Measurements from ENCODE around the gene IGF2. TPM values are rescaled to one million over a fixed set of nuclear protein-coding genes. Genes with fewer than 3 reads are reported as not detected.

The IGF2 gene
- total and polyA plus RNA-seq, 2 donors, result 86.5 to 362 TPM

- no peaks in the 10 kb centered on the region for H3K36me3 ChIP-seq (ENCODE audit: insufficient read depth)
- H3K4me3 ChIP-seq (ENCODE audit: low read depth, low read length), result no peak overlapping the region
- H3K27ac ChIP-seq (ENCODE audit: low read depth), result no peak overlapping the region
- H3K4me1 ChIP-seq (ENCODE audit: insufficient read depth), result no peaks in the 10 kb centered on the region
- 94% methylated on average over 14 of the region's 14 CpGs for WGBS
- DNase-seq (ENCODE audit: extremely low spot score), result no peak
These were observed 37.3 kb upstream of the IGF2 start for GRCh38 chr11:2176389-2176900.

GRCh38 chr11:2175659-2176058, 36.5 kb upstream of the IGF2 start:
- no peaks in the 10 kb centered on the region for H3K4me1 ChIP-seq (ENCODE audit: insufficient read depth)
- H3K36me3 ChIP-seq (ENCODE audit: insufficient read depth), result no peaks in the 10 kb centered on the region
- H3K27ac ChIP-seq (ENCODE audit: low read depth), result no peak overlapping the region
- DNase-seq (ENCODE audit: extremely low spot score), result no peak
- H3K4me3 ChIP-seq (ENCODE audit: low read depth, low read length), result no peak overlapping the region
- 58% methylated on average over 13 of the region's 13 CpGs for WGBS

- no peaks in the 10 kb centered on the region for H3K4me1 ChIP-seq (ENCODE audit: insufficient read depth)
- 91% methylated on average over 11 of the region's 11 CpGs for WGBS
- no peak for DNase-seq (ENCODE audit: extremely low spot score)
- no peak overlapping the region for H3K4me3 ChIP-seq (ENCODE audit: low read depth, low read length)
- H3K36me3 ChIP-seq (ENCODE audit: insufficient read depth), result no peaks in the 10 kb centered on the region
- no peak overlapping the region for H3K27ac ChIP-seq (ENCODE audit: low read depth)
These were observed 35.2 kb upstream of the IGF2 start for GRCh38 chr11:2174361-2174760.

- no peak overlapping the region for H3K4me3 ChIP-seq (ENCODE audit: low read depth, low read length)
- no peaks in the 10 kb centered on the region for H3K4me1 ChIP-seq (ENCODE audit: insufficient read depth)
- DNase-seq (ENCODE audit: extremely low spot score), result no peak
- H3K27ac ChIP-seq (ENCODE audit: low read depth), result no peak overlapping the region
- H3K36me3 ChIP-seq (ENCODE audit: insufficient read depth), result no peaks in the 10 kb centered on the region
- 78% methylated on average over 11 of the region's 11 CpGs for WGBS
These were observed 34.6 kb upstream of the IGF2 start for GRCh38 chr11:2173761-2174160.

GRCh38 chr11:2173150-2173693, 34.0 kb upstream of the IGF2 start:
- Histone ChIP-seq H3K4me3 (ENCODE audit: low read depth, low read length) (no peak overlapping the region), H3K4me1 (ENCODE audit: insufficient read depth) (no peaks in the 10 kb centered on the region), H3K36me3 (ENCODE audit: insufficient read depth) (no peaks in the 10 kb centered on the region), H3K27ac (ENCODE audit: low read depth) (no peak overlapping the region)
- no peak for DNase-seq (ENCODE audit: extremely low spot score)
- 88% methylated on average over 16 of the region's 16 CpGs for WGBS

- Histone ChIP-seq H3K36me3 (ENCODE audit: insufficient read depth) (no peaks in the 10 kb centered on the region), H3K4me3 (ENCODE audit: low read depth, low read length) (no peak overlapping the region), H3K4me1 (ENCODE audit: insufficient read depth) (no peaks in the 10 kb centered on the region), H3K27ac (ENCODE audit: low read depth) (no peak overlapping the region)
- WGBS, result 90% methylated on average over 12 of the region's 12 CpGs
- DNase-seq (ENCODE audit: extremely low spot score), result no peak
These were observed 33.5 kb upstream of the IGF2 start for GRCh38 chr11:2172676-2173075.

- Histone ChIP-seq H3K4me3 (ENCODE audit: low read depth, low read length) (no peak within 1 kb of the TSS), H3K27ac (ENCODE audit: low read depth) (no peak within 1 kb of the TSS), H3K4me1 (ENCODE audit: insufficient read depth) (no peaks in the 10 kb centered on the region), H3K36me3 (ENCODE audit: insufficient read depth) (no peaks in the 10 kb centered on the region)
- 58% methylated on average over 17 of the region's 17 CpGs for WGBS
- no peak for DNase-seq (ENCODE audit: extremely low spot score)
These were observed 32.4 kb upstream of the IGF2 start, which contains the start of gene TH for GRCh38 chr11:2171591-2172003. TH (minus strand) TSS chr11:2171815; CDS start chr11:2171786, 29 bp downstream.

GRCh38 chr11:2169626-2170570, 30.7 kb upstream of the IGF2 start:
- Histone ChIP-seq H3K36me3 (ENCODE audit: insufficient read depth) (no peaks in the 10 kb centered on the region), H3K27ac (ENCODE audit: low read depth) (no peak overlapping the region), H3K4me3 (ENCODE audit: low read depth, low read length) (no peak overlapping the region), H3K4me1 (ENCODE audit: insufficient read depth) (no peaks in the 10 kb centered on the region)
- DNase-seq (ENCODE audit: extremely low spot score), result no peak
- 83% methylated on average over 45 of the region's 45 CpGs for WGBS

- Histone ChIP-seq H3K4me1 (ENCODE audit: insufficient read depth) (no peaks in the 10 kb centered on the region), H3K27ac (ENCODE audit: low read depth) (no peak overlapping the region), H3K36me3 (ENCODE audit: insufficient read depth) (no peaks in the 10 kb centered on the region), H3K4me3 (ENCODE audit: low read depth, low read length) (no peak overlapping the region)
- no peak for DNase-seq (ENCODE audit: extremely low spot score)
- 65% methylated on average over 10 of the region's 10 CpGs for WGBS
These were observed 29.8 kb upstream of the IGF2 start for GRCh38 chr11:2169005-2169378.

- WGBS, result 87% methylated on average over 33 of the region's 33 CpGs
- no peak for DNase-seq (ENCODE audit: extremely low spot score)
- H3K4me1 ChIP-seq (ENCODE audit: insufficient read depth), result no peaks in the 10 kb centered on the region
- no peak overlapping the region for H3K27ac ChIP-seq (ENCODE audit: low read depth)
- no peak overlapping the region for H3K4me3 ChIP-seq (ENCODE audit: low read depth, low read length)
- H3K36me3 ChIP-seq (ENCODE audit: insufficient read depth), result no peaks in the 10 kb centered on the region
These were observed 29.3 kb upstream of the IGF2 start for GRCh38 chr11:2168286-2169004.

- 82% methylated on average over 31 of the region's 31 CpGs for WGBS
- Histone ChIP-seq H3K36me3 (ENCODE audit: insufficient read depth) (no peaks in the 10 kb centered on the region), H3K27ac (ENCODE audit: low read depth) (no peak overlapping the region), H3K4me1 (ENCODE audit: insufficient read depth) (no peaks in the 10 kb centered on the region), H3K4me3 (ENCODE audit: low read depth, low read length) (no peak overlapping the region)
- DNase-seq (ENCODE audit: extremely low spot score), result no peak
These were observed 28.2 kb upstream of the IGF2 start for GRCh38 chr11:2167141-2168045.

- Histone ChIP-seq H3K4me3 (ENCODE audit: low read depth, low read length) (peak overlapping the region; percentile 34), H3K27ac (ENCODE audit: low read depth) (no peak overlapping the region), H3K36me3 (ENCODE audit: insufficient read depth) (no peaks in the 10 kb centered on the region), H3K4me1 (ENCODE audit: insufficient read depth) (no peaks in the 10 kb centered on the region)
- 8% methylated on average over 70 of the region's 70 CpGs for WGBS
- DNase-seq (ENCODE audit: extremely low spot score), result no peak
These were observed 27.1 kb upstream of the IGF2 start for GRCh38 chr11:2166091-2166851.
